BJ (cell line): Measurements from ENCODE around the gene DPP6. TPM values are rescaled to one million over a fixed set of nuclear protein-coding genes. Genes with fewer than 3 reads are reported as not detected.

Source experiments
- CTCF ChIA-PET: fragments of 350-600 bp; formaldehyde crosslinking; extraction: SDS; loops from one replicate; lab custom pipeline; 2021; ENCODE audit warnings: antibody characterized with exemption, inconsistent platforms; lab: Yijun Ruan, JAX
- POLR2A ChIA-PET: fragments of 300-600 bp; sonication (Branson Sonifier 250); formaldehyde crosslinking; extraction: SDS; loops from one replicate; lab custom pipeline; 2021; ENCODE audit warnings: antibody characterized with exemption; lab: Charles Lee
- DNase-seq: peaks from one replicate; pipeline ENCODE4 v3.0.0-alpha.2; 2011; ENCODE audit warnings: low read depth
- H3K27me3 ChIP-seq: 2 replicates; pipeline ENCODE4 v1.6.0; 2011; ENCODE audit warnings: low read length; ENCODE audit not compliant: control insufficient read depth, insufficient read depth
- H3K36me3 ChIP-seq: 2 replicates; pipeline ENCODE4 v1.5.1; 2011; ENCODE audit warnings: low read length; ENCODE audit not compliant: control insufficient read depth, insufficient read depth
- H3K4me3 ChIP-seq: 2 replicates; pipeline ENCODE4 v1.5.1; 2011; ENCODE audit warnings: low read depth, mild to moderate bottlenecking, control low read depth, low read length
- polyA plus RNA-seq: library from polyadenylated mRNA; depleted of rRNA; stranded (reverse); fragments of >200 nt; gene quantifications from 2 replicates; pipeline ENCODE4 v1.2.3, GENCODE V29; 2011
- TF ChIP-seq, protein P1 (sequence below): IDR thresholded peaks from 2 replicates; pipeline ENCODE4 v1.5.1; 2011; ENCODE audit warnings: low read depth, mild to moderate bottlenecking, control low read depth, inconsistent platforms, low read length, moderate library complexity; ENCODE audit not compliant: insufficient read depth

DPP6 gene
- polyA plus RNA-seq, 1 experiment = not detected

DNA sequence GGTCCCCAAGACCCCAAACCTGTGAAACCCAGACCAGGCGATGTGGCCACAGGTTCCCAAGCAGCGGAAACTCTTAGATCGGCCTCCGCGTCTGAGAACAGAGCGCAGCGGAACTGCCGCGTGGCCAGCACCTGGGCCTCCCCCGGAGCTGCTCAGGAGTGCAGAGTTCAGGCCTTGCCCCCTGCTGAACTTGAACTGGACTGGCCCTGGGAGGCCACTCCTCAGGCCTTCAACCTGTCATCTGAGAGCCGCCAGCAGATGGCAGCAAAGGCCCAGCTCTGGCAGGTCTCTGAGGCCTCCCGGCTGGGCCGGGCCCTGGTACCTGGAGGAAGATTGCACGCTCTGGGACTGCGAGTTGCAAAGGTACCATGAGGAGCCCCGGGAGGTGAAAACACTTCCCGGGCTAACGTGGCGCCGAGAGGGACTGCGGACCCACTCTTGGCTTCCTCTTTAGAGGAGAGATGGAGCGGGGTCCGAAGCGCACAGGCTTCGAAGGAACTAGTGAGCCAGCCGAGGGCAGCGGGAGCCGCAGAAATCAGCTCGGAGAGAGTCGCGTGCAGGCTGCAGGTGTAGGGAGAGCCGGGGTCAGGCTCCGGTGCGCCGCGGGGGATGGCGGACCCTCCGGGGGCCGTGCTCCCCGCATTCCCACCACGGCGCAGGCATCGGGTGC, 861.6 kb downstream of the DPP6 start:
- TF ChIP-seq, protein P1, sequence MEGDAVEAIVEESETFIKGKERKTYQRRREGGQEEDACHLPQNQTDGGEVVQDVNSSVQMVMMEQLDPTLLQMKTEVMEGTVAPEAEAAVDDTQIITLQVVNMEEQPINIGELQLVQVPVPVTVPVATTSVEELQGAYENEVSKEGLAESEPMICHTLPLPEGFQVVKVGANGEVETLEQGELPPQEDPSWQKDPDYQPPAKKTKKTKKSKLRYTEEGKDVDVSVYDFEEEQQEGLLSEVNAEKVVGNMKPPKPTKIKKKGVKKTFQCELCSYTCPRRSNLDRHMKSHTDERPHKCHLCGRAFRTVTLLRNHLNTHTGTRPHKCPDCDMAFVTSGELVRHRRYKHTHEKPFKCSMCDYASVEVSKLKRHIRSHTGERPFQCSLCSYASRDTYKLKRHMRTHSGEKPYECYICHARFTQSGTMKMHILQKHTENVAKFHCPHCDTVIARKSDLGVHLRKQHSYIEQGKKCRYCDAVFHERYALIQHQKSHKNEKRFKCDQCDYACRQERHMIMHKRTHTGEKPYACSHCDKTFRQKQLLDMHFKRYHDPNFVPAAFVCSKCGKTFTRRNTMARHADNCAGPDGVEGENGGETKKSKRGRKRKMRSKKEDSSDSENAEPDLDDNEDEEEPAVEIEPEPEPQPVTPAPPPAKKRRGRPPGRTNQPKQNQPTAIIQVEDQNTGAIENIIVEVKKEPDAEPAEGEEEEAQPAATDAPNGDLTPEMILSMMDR = peak; percentile 93
- H3K27me3 ChIP-seq = no peaks in the 10 kb centered on the region; the same call in none of the 2 replicates
- ChIA-PET CTCF (interaction anchor here (0.6 to 5.5 kb wide), 22 partner anchors 9 to 1855 kb away, joined by 3 to 42 read pairs (median 4); no protein-coding TSS in a partner anchor), POLR2A (no interaction called here)
- peak overlapping the region; percentile 14; the same call in 1 of the 2 replicates for H3K4me3 ChIP-seq
- no peaks in the 10 kb centered on the region for H3K36me3 ChIP-seq
- DNase-seq = no peak

DNA sequence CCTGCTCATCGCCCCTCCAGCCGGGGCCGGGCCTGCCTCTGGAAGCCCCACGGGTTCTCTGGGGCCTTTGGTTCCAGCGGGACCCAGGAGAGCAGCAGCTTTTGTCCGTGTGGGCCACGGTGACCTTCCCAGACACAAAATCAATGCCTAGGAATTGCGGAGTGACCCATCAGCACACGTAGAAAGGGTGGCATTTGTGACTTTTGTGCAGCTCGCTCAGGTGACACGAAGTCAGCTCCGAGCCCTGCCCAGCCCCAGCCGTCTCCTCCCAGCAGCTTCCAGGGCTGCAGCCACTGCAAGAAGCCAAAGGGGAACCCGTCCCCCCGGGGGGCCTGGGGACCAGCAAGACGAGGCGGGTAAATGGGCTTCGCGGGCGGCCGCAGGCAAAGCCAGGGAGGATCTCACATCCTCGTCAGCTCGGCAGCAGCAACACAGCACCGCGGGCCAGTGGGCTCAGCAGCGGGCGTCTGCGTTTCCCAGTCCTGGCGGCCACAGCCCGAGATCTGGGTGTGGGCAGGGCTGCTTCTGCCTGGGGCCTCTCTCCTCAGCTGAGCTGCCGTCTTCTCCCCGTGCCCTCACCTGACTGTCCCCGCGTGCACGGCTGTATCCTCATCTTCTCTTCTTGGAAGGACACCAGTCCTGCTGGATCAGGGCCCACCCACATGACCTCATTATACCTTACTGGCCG, 862.3 kb downstream of the DPP6 start:
- DNase-seq = no peak
- CTCF ChIA-PET = interaction anchor here (0.7 to 5.5 kb wide), 20 partner anchors 8 to 881 kb away, joined by 3 to 42 read pairs (median 4); no protein-coding TSS in a partner anchor
- no peaks in the 10 kb centered on the region; the same call in none of the 2 replicates for H3K27me3 ChIP-seq
- TF ChIP-seq, protein P1 = no peak
- no peak overlapping the region for H3K4me3 ChIP-seq
- POLR2A ChIA-PET = no interaction called here
- H3K36me3 ChIP-seq = no peaks in the 10 kb centered on the region

DNA sequence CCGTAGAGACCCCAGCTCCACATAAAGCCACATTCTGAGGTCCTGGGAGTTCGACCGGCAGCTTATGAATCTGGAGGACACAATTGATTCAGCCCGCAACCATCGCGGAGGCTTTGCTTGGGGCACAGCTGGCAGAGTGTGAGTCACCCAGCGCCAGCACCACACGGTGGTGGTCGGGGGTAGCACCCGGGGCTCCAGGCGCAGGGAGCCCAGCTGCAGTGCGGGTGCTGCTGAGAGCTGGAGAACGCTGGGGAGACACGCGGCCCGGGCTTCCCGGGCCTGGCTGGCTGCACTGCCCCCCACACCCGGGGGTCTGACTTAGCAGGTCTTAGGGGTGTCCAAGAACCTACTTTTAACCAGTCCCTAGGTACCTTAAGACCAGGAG, 862.8 kb downstream of the DPP6 start:
- TF ChIP-seq, protein P1 = no peak
- Histone ChIP-seq H3K36me3 (no peaks in the 10 kb centered on the region), H3K27me3 (no peaks in the 10 kb centered on the region; the same call in none of the 2 replicates), H3K4me3 (no peak overlapping the region)
- DNase-seq = no peak
- CTCF ChIA-PET = interaction anchor here (1.0 to 5.5 kb wide), 8 partner anchors 8 to 881 kb away, joined by 3 to 42 read pairs (median 4); no protein-coding TSS in a partner anchor
- POLR2A ChIA-PET = no interaction called here

DNA sequence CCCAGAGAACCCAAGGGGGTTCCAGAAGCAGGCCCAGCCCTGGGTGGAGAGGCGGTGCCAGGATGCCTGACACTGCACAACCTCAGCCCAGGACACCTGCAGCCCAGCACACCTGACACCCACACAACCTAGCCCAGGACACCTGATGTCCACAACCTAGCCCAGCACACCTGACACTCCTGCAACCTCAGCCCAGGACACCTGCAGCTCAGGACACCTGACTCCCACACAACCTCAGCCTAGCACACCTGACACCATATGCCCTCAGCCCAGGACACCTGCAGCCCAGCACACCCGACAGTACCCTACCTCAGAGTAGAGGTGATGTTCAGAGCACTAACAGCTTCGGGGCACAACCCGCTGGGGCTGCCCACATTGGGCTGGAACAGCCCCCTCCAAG, 863.4 kb downstream of the DPP6 start:
- Histone ChIP-seq H3K36me3 (no peaks in the 10 kb centered on the region), H3K4me3 (no peak overlapping the region), H3K27me3 (no peaks in the 10 kb centered on the region; the same call in none of the 2 replicates)
- no peak for DNase-seq
- TF ChIP-seq, protein P1 = no peak
- POLR2A ChIA-PET = no interaction called here
- CTCF ChIA-PET = interaction anchor here (5.5 kb wide), 1 partner anchor 12 kb away, joined by 42 read pairs; no protein-coding TSS in a partner anchor

DNA sequence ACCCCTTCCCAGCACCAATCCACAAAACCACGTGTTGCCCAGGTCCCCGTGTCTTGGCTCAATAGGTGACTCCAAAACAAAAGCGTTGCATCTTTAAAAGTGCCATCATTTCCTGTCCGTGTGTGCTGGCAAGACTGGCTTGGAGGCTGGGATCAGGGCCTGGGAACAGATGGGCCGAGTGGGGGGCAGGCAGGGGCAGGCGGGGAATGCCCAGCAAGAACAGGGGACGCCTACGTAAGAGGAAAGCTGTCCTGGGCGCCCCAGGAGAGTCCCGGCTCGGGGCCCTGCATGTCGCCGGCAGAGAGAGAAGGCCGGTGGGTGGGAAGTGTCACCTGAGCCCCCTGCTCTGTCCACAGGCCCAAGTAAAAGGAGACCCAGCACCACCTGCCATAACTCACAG, 864.2 kb downstream of the DPP6 start:
- Histone ChIP-seq H3K27me3 (no peaks in the 10 kb centered on the region; the same call in none of the 2 replicates), H3K36me3 (no peaks in the 10 kb centered on the region), H3K4me3 (no peak overlapping the region)
- no peak for DNase-seq
- ChIA-PET POLR2A (no interaction called here), CTCF (interaction anchor here (5.5 kb wide), 1 partner anchor 11 kb away, joined by 42 read pairs; no protein-coding TSS in a partner anchor)
- TF ChIP-seq, protein P1 = no peak
